Fibroblast of lung (primary cell): ENCODE measurements around the gene CCDC127. TPM values are rescaled to one million over a fixed set of nuclear protein-coding genes. Genes with fewer than 3 reads are reported as not detected.

ENCODE experiments used
- DNase-seq, 2 donors: peaks; one replicate each; pipeline versions ENCODE4 v3.0.0 to v3.0.0-alpha.2; 2010; ENCODE audit warnings: low read depth in 2 of 2
- H2AFZ ChIP-seq: 2 replicates; pipeline ENCODE4 v1.5.1; 2012; ENCODE audit warnings: low read length, control low read depth, inconsistent platforms
- H3K27ac ChIP-seq: 2 replicates; pipeline ENCODE4 v1.5.1; 2011; ENCODE audit warnings: low read length, control low read depth; ENCODE audit not compliant: insufficient read depth
- H3K27me3 ChIP-seq: 2 replicates; pipeline ENCODE4 v1.5.1; 2011; ENCODE audit warnings: mild to moderate bottlenecking, low read length; ENCODE audit not compliant: control insufficient read depth, insufficient read depth
- H3K36me3 ChIP-seq: 2 replicates; pipeline ENCODE4 v1.5.1; 2011; ENCODE audit warnings: low read length; ENCODE audit not compliant: control insufficient read depth, insufficient read depth
- H3K4me1 ChIP-seq: 2 replicates; pipeline ENCODE4 v1.5.1; 2011; ENCODE audit warnings: low read length; ENCODE audit not compliant: control insufficient read depth, insufficient read depth; ENCODE audit errors: extremely low read depth
- H3K4me2 ChIP-seq: 2 replicates; pipeline ENCODE4 v1.5.1; 2011; ENCODE audit warnings: low read length, control low read depth; ENCODE audit not compliant: insufficient read depth; ENCODE audit errors: extremely low read depth
- H3K4me3 ChIP-seq, 4 experiments: fragments of 200-600 bp in 1 of 4; sonication (generic) in 1 of 4; replicated peaks in 1 of 4; 2 replicates each; pipeline ENCODE4 v1.5.1; 2011 to 2016; ENCODE audit warnings: low read length in 4 of 4, low read depth in 3 of 4, mild to moderate bottlenecking in 3 of 4, control low read depth in 2 of 4, inconsistent platforms in 1 of 4, mixed read lengths in 1 of 4; ENCODE audit not compliant: insufficient read depth in 1 of 4; ENCODE audit errors: control extremely low read depth in 1 of 4
- H3K79me2 ChIP-seq: 2 replicates; pipeline ENCODE4 v1.5.1; 2012; ENCODE audit warnings: mild to moderate bottlenecking, low read length, inconsistent platforms; ENCODE audit not compliant: control insufficient read depth, insufficient read depth
- H3K9ac ChIP-seq: 2 replicates; pipeline ENCODE4 v1.5.1; 2011; ENCODE audit warnings: mild to moderate bottlenecking, low read length, control low read depth; ENCODE audit not compliant: insufficient read depth
- H3K9me3 ChIP-seq: 2 replicates; pipeline ENCODE4 v1.5.1; 2012; ENCODE audit warnings: low read depth, low read length; ENCODE audit not compliant: control insufficient read depth, insufficient read depth
- H4K20me1 ChIP-seq: 2 replicates; pipeline ENCODE4 v1.5.1; 2011; ENCODE audit warnings: low read length; ENCODE audit not compliant: control insufficient read depth, insufficient read depth; ENCODE audit errors: extremely low read depth
- CTCF ChIP-seq, 2 donors: IDR thresholded peaks in 1 of 2; conservative IDR thresholded peaks in 1 of 2; 1 replicate in 1 of 2; 2 replicates in 1 of 2; pipeline ENCODE4 v1.5.1; 2011 to 2012; ENCODE audit warnings: low read length in 2 of 2, control low read depth in 1 of 2, inconsistent platforms in 1 of 2, low read depth in 1 of 2, mild to moderate bottlenecking in 1 of 2
- EZH2 ChIP-seq: IDR thresholded peaks from 2 replicates; pipeline ENCODE4 v1.5.1; 2012; ENCODE audit warnings: low read length, control low read depth, mild to moderate bottlenecking; ENCODE audit errors: missing control alignments
- polyA plus RNA-seq, 2 donors: library from polyadenylated mRNA; depleted of rRNA in 1 of 2; stranded (reverse) in 1 of 2; unstranded in 1 of 2; fragments of >200 nt; gene quantifications; 2 replicates each; pipeline ENCODE4 v1.2.1, GENCODE V29; 2011 to 2012; ENCODE audit warnings: missing spikeins in 1 of 2
- total RNA-seq: library from RNA; depleted of rRNA; stranded (reverse); fragments of >200 nt; gene quantifications from 2 replicates; pipeline ENCODE4 v1.2.1, GENCODE V29; 2014

CCDC127 gene
- total and polyA plus RNA-seq, 2 donors (not counting 1 experiment from before 2014, with no cell fraction given): 4.8 to 5.6 TPM

DNA sequence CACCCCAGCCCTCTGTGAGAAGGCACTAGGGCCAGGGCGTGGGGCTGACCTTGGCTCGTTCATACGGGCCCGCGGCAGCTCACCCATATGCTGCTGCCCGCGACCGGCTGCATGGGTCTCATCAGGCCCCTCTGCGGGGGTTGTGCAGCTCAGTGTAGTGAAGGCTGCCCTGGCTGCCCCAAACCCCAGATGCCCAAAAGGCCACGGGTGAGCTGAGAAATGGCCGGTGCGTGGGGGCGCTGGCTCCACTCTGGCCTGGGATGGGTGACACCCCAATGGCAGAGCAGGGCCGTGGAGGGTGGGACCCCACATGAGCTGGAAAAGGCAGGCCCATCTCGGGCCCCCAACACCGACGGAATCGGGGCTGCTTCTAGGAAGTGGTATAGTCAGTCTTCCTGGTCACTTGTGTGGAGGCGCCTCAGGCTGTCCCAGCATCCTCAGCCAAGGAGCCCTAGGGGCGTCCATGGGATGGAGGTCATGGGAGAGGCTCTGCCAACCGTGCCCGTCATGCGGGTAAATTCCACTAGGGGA, 46.1 kb downstream of the CCDC127 start:
- H3K27ac ChIP-seq: no peak overlapping the region
- no peak overlapping the region for H3K4me2 ChIP-seq
- no peaks in the 10 kb centered on the region for H4K20me1 ChIP-seq
- DNase-seq: no peak
- H3K36me3 ChIP-seq: no peaks in the 10 kb centered on the region
- no peak overlapping the region for H3K9ac ChIP-seq
- no peaks in the 10 kb centered on the region for H3K79me2 ChIP-seq
- peaks cover 18% of the 10 kb centered on the region for H3K4me1 ChIP-seq
- H3K27me3 ChIP-seq: no peaks in the 10 kb centered on the region
- no peak overlapping the region for H2AFZ ChIP-seq
- H3K9me3 ChIP-seq: no peaks in the 10 kb centered on the region
- no peak overlapping the region for H3K4me3 ChIP-seq
- TF ChIP-seq CTCF (conservative IDR thresholded peaks at IDR 0.05 in 1 of 2, IDR thresholded peaks at IDR 0.05 in 1 of 2; ENCODE audit: low read depth in 1 of 2, low read length in 2 of 2) (no peak), EZH2 (no peak)

- Histone ChIP-seq H3K4me1 (peaks cover 18% of the 10 kb centered on the region), H4K20me1 (no peaks in the 10 kb centered on the region), H3K9me3 (no peaks in the 10 kb centered on the region), H3K79me2 (no peaks in the 10 kb centered on the region), H3K4me2 (no peak overlapping the region), H2AFZ (no peak overlapping the region), H3K9ac (no peak overlapping the region), H3K36me3 (no peaks in the 10 kb centered on the region), H3K4me3 (no peak overlapping the region), H3K27ac (no peak overlapping the region), H3K27me3 (no peaks in the 10 kb centered on the region)
- TF ChIP-seq EZH2 (no peak), CTCF (conservative IDR thresholded peaks at IDR 0.05 in 1 of 2, IDR thresholded peaks at IDR 0.05 in 1 of 2; ENCODE audit: low read depth in 1 of 2, low read length in 2 of 2) (no peak)
- DNase-seq: no peak
Observed at GRCh38 chr5:170971-171800, 46.8 kb downstream of the CCDC127 start.

DNA sequence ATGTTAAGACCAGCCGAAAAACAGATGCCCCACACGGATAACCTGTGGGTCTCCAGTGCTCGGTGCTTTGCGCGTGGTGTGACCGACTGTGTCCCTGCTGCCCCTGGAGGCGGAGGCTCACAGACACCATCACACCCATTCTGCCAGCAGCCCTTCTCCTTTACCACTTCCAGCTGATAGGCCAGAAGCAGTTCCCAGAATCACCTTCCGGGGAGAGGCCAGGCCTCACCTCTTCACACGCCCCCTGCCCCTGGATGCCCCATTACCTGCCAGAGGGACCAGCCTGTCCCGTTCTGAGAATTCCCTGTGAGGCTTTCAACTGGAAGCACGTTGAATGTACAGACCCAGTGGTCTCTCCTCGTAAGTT, 48.2 kb downstream of the CCDC127 start:
- Histone ChIP-seq H3K4me2 (no peak overlapping the region), H3K9ac (no peak overlapping the region), H3K27me3 (no peaks in the 10 kb centered on the region), H2AFZ (peak overlapping the region; percentile 11), H3K36me3 (no peaks in the 10 kb centered on the region), H3K79me2 (no peaks in the 10 kb centered on the region), H3K27ac (peak overlapping the region; percentile 96), H3K4me1 (peaks cover 18% of the 10 kb centered on the region), H3K4me3 (no peak overlapping the region), H4K20me1 (no peaks in the 10 kb centered on the region), H3K9me3 (no peaks in the 10 kb centered on the region)
- DNase-seq: no peak
- TF ChIP-seq EZH2: no peak
- TF ChIP-seq CTCF (conservative IDR thresholded peaks at IDR 0.05 in 1 of 2, IDR thresholded peaks at IDR 0.05 in 1 of 2; ENCODE audit: low read depth in 1 of 2, low read length in 2 of 2): no peak
